IPS DF 19.7 (cell line): ENCODE measurements around the gene MRGPRF.

Experiments used
- DNase-seq: peaks from one replicate; pipeline ENCODE4 v3.0.0-alpha.2; 2013; ENCODE audit warnings: low read depth, low spot score

Gene MRGPRF

GRCh38 chr11:68963779-68964178, 49.3 kb downstream of the MRGPRF start:
- no peak for DNase-seq

GRCh38 chr11:68962527-68963250, 50.4 kb downstream of the MRGPRF start:
- DNase-seq, result no peak

- no peak for DNase-seq
Observed at GRCh38 chr11:68961245-68961644, 51.8 kb downstream of the MRGPRF start.

DNA sequence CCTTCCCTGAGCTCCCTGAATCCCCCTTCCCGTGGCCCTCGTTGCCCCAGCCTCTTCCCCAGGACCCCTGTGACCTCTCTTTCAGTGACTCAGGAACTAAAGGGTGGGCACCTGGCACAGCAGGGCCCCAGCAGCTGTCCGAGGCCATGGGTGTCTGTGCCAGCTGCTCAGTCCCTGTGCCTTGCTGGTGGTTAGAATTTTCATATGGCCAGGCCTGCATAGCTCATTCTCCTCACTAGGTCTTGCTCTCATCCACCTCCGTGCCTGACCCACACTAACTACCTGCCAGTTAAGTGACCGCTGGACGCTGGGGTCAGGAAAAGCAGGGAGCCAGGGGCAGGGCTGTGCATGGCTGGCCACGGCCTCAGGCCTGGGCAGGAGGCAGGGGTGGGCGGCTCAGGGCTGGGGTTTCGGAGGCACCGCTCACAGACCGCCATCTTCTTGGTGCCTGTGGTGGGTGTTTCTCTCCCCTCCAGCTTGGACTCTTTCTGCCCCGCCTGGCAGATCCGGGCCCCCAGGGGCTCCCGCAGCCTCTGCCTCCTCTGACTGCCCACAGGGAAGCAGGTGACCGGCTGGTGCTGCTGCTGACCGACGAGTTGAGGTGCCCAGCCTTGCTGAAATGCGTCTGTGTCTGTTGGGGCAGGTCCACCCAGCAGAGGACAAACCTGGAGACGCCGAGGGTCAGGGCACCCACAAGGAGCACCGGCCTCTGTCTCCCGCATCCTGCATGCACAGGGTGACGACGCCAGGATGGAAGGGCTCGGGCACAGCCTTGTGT, 52.6 kb downstream of the MRGPRF start:
- no peak for DNase-seq

- DNase-seq, result no peak
Observed at GRCh38 chr11:68959465-68960293, 53.4 kb downstream of the MRGPRF start.

DNA sequence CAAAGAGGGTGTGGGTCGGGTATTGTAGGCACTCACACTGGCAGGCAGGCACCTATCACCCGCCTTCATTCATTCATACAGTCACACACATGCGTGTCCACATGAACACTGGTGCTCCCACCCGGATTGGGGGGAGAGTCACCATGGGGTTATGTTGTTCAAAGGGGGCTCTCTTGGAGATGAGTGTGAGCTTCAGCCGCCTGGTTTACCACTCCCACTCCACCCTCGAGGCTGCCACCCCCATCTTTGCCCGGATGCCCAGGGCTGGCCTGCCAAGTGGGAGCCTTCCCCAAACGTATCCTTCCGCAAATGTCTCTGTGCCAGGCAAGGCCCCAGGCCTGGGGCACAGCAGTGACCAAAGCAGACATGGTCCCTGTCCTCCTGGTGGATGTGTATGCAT, 54.8 kb downstream of the MRGPRF start:
- no peak for DNase-seq

GRCh38 chr11:68956547-68957254, 56.3 kb downstream of the MRGPRF start:
- DNase-seq, result no peak

- DNase-seq, result no peak
Observed at GRCh38 chr11:68956142-68956541, 56.9 kb downstream of the MRGPRF start.

DNA sequence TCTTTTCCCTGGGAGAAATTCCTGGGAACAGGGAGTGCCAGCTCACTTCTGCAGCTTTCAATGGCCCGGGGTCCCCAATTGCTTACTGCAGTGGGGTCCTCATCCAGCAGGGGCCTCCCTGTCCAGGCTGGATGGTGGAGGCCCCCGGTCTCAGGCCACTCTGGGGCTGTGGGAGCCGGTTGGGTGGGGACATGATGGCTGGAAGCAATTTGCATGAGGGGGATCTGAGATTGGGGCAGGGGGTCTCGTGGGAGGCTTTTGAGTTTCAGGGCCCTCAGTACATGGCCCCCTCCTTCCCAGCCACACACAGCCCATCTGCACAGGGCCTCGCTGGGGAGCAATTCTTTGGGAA, 57.5 kb downstream of the MRGPRF start:
- no peak for DNase-seq

DNA sequence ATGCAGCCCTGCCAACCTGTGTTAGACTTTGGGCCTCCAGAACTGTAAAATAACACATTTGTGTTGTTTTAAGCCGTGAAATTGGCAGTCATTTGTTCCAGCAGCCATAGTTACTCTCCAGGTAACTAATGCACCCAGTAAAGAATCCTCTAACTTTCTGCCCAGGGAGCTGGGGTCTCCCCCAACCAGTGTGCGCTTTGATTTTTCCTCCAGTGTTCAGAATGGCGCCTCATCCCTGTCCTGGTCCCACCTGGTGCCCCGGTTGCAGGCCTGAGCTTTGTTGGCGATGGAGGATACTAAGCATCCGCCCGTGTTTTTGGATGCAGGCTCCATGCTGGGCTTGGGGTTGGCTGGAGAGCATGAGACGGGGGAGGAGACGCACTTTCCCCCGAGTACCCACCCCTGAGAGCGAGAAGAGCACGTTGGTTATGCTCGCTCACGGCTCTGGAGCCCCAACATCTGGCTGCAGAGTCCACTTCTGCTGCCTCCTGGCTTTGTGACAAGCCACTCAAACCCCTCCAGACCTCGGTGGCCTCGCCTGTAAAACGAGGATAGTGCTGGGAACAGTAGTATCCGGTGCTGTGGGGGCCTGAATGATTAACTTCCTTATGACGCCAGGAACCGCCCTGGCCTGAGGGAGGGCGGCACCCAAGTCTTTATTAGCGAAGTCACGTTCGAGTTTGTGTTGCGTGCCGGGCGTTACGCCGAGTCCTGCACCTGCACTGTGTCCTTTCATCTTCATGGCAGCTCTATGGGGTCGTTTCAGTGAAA, 58.0 kb downstream of the MRGPRF start:
- no peak for DNase-seq
